Measurements from ENCODE around the gene ZNF317.
"Not testable (repeated sequence)": the region's sequence is repeated elsewhere in the genome, so short reads cannot be mapped to it uniquely, and the experiment has no call there.

The ZNF317 gene

GRCh38 chr19:9178901-9179300, 38.7 kb downstream of the ZNF317 start, which contains the start of gene OR7D2:
Gene OR7D2, plus strand, starts transcription at chr19:9178979. Its CDS starts 6,803 bp downstream, at chr19:9185782.
- DNase-seq = no peak

- DNase-seq = no peak
These were observed 42.8 kb downstream of the ZNF317 start for GRCh38 chr19:9183000-9183399.

- no peak for DNase-seq
These were observed 47.0 kb downstream of the ZNF317 start for GRCh38 chr19:9187191-9187590.

DNA sequence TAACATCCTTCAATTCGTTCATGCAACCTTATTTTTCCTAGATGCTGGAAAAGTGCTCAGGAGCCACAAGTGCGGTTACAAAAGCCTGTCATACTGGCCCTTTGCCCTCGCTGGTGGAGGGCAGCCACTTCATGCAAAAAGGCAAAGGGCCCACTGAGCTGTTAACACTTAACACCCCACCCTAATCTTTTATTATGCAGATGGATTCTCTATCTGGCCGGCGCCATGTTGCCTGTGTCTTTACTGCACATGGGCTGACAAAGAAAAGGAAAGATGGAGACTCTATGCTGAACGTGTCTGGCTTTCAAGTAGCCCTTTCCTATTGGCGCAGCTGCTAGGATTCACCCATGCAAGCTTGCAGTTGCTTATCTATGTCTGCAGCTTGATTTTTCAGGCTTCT, 49.3 kb downstream of the ZNF317 start:
- DNase-seq = no peak

GRCh38 chr19:9198044-9198443, 57.8 kb downstream of the ZNF317 start:
- DNase-seq = not testable (repeated sequence)

GRCh38 chr19:9205501-9206113, 65.4 kb downstream of the ZNF317 start:
- DNase-seq = peak; percentile 20 to 54 (median 46)
